Calu3 (cell line): Measurements from ENCODE around the gene SERPINA5. TPM values are rescaled to one million over a fixed set of nuclear protein-coding genes. Genes with fewer than 3 reads are reported as not detected.

Experiments
- BruUV-seq: library from RNA; stranded (reverse); fragments of 400-500 nt; replicated peaks from 2 replicates; lab custom pipeline; 2021; lab: Mats Ljungman, UMichigan
- CTCF ChIA-PET: fragments of 300-600 bp; sonication (Branson Sonifier 250); formaldehyde crosslinking; loops from one replicate; lab custom pipeline; 2022; ENCODE audit warnings: antibody characterized with exemption; lab: Charles Lee
- DNase-seq: peaks from one replicate; pipeline ENCODE4 v3.0.0; 2022
- H3K27ac Mint-ChIP-seq: one replicate; pipeline ENCODE4 v1.8.0; 2022; ENCODE audit warnings: mixed read lengths; ENCODE audit not compliant: unreplicated experiment
- H3K27me3 Mint-ChIP-seq: one replicate; pipeline ENCODE4 v1.8.0; 2022; ENCODE audit warnings: mixed read lengths; ENCODE audit not compliant: unreplicated experiment
- H3K36me3 Mint-ChIP-seq: one replicate; pipeline ENCODE4 v1.8.0; 2022; ENCODE audit warnings: mild to moderate bottlenecking, moderate library complexity, mixed read lengths; ENCODE audit not compliant: insufficient read depth, unreplicated experiment
- H3K4me1 Mint-ChIP-seq: one replicate; pipeline ENCODE4 v1.8.0; 2022; ENCODE audit warnings: mild to moderate bottlenecking, low read depth, mixed read lengths; ENCODE audit not compliant: unreplicated experiment
- H3K4me3 Mint-ChIP-seq: one replicate; pipeline ENCODE4 v1.8.0; 2022; ENCODE audit warnings: mild to moderate bottlenecking, low read depth, moderate library complexity, mixed read lengths; ENCODE audit not compliant: unreplicated experiment
- H3K9me3 Mint-ChIP-seq: one replicate; pipeline ENCODE4 v1.8.0; 2022; ENCODE audit warnings: low read depth, mixed read lengths; ENCODE audit not compliant: unreplicated experiment
- intact Hi-C: fragments of 100-400 bp; cut with micrococcal nuclease; formaldehyde crosslinking; loops from one replicate; pipeline ENCODE4 v1.10.0; 2022; ENCODE audit not compliant: unreplicated experiment
- total RNA-seq: library from RNA; stranded (reverse); gene quantifications from 2 replicates; pipeline ENCODE4 v1.2.3, GENCODE V29; 2022
- TF ChIP-seq, protein P1 (sequence below): fragments of 200-600 bp; IDR thresholded peaks from one replicate; pipeline ENCODE4 v1.8.0; 2022; ENCODE audit warnings: antibody characterized with exemption; ENCODE audit not compliant: unreplicated experiment

Gene SERPINA5
- total RNA-seq, 1 experiment from 2014 or later, result 20.7 TPM

GRCh38 chr14:94582199-94582750, 1.0 kb downstream of the SERPINA5 start:
- Mint-ChIP-seq H3K27me3 (no peaks in the 10 kb centered on the region), H3K36me3 (peaks cover 13% of the 10 kb centered on the region), H3K27ac (peak overlapping the region; percentile 1), H3K4me3 (peak overlapping the region; percentile 66), H3K9me3 (peaks cover 3% of the 10 kb centered on the region), H3K4me1 (peaks cover 23% of the 10 kb centered on the region)
- intact Hi-C loops, result no loop called here
- CTCF ChIA-PET, result no interaction called here
- TF ChIP-seq, protein P1, sequence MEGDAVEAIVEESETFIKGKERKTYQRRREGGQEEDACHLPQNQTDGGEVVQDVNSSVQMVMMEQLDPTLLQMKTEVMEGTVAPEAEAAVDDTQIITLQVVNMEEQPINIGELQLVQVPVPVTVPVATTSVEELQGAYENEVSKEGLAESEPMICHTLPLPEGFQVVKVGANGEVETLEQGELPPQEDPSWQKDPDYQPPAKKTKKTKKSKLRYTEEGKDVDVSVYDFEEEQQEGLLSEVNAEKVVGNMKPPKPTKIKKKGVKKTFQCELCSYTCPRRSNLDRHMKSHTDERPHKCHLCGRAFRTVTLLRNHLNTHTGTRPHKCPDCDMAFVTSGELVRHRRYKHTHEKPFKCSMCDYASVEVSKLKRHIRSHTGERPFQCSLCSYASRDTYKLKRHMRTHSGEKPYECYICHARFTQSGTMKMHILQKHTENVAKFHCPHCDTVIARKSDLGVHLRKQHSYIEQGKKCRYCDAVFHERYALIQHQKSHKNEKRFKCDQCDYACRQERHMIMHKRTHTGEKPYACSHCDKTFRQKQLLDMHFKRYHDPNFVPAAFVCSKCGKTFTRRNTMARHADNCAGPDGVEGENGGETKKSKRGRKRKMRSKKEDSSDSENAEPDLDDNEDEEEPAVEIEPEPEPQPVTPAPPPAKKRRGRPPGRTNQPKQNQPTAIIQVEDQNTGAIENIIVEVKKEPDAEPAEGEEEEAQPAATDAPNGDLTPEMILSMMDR, result no peak
- BruUV-seq, result no TSS peak
- no peak for DNase-seq

- Mint-ChIP-seq H3K4me3 (no peak overlapping the region), H3K27ac (peak overlapping the region; percentile 1), H3K36me3 (peaks cover 13% of the 10 kb centered on the region), H3K27me3 (no peaks in the 10 kb centered on the region), H3K4me1 (peaks cover 23% of the 10 kb centered on the region), H3K9me3 (peaks cover 3% of the 10 kb centered on the region)
- no peak for DNase-seq
- CTCF ChIA-PET, result no interaction called here
- TF ChIP-seq, protein P1, result no peak
- intact Hi-C loops, result no loop called here
- no TSS peak for BruUV-seq
Measured at GRCh38 chr14:94582851-94583250, 1.6 kb downstream of the SERPINA5 start.

DNA sequence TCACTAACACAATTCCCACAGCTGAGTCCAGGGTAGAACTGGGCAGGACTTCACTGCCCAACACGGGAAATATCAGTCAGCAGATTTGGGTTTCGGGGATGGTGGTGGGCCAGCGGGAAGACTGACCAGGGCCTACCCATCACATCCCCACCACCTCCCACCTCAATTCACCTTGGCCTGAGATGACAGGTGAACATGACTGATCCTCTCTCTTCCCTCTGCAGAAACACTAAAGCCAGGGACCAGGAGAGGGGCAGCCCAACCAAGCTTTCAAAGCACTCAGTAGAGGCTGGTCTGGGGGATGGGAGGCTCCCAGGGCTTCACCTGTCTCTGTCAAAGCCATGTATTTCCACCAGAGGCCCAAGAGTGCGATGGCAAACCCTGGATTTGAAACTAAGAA, 2.3 kb downstream of the SERPINA5 start:
- H3K9me3 Mint-ChIP-seq, result peaks cover under 1% of the 10 kb centered on the region
- intact Hi-C loops, result no loop called here
- BruUV-seq, result no TSS peak
- TF ChIP-seq, protein P1, result no peak
- H3K4me3 Mint-ChIP-seq, result no peak overlapping the region
- H3K27ac Mint-ChIP-seq, result no peak overlapping the region
- H3K36me3 Mint-ChIP-seq, result peaks cover 13% of the 10 kb centered on the region
- H3K27me3 Mint-ChIP-seq, result no peaks in the 10 kb centered on the region
- CTCF ChIA-PET, result no interaction called here
- DNase-seq, result no peak
- peaks cover 23% of the 10 kb centered on the region for H3K4me1 Mint-ChIP-seq

GRCh38 chr14:94584591-94585280, 3.5 kb downstream of the SERPINA5 start:
- CTCF ChIA-PET, result no interaction called here
- intact Hi-C loops, result no loop called here
- Mint-ChIP-seq H3K27me3 (no peaks in the 10 kb centered on the region), H3K4me3 (no peak overlapping the region), H3K4me1 (peaks cover 23% of the 10 kb centered on the region), H3K36me3 (peaks cover 13% of the 10 kb centered on the region), H3K9me3 (no peaks in the 10 kb centered on the region), H3K27ac (peak overlapping the region; percentile 42)
- TF ChIP-seq, protein P1, result no peak
- DNase-seq, result no peak
- no TSS peak for BruUV-seq
